Kidney (tissue), 14 donors: ENCODE measurements around the gene HOXA4. TPM values are rescaled to one million over a fixed set of nuclear protein-coding genes. Genes with fewer than 3 reads are reported as not detected.

Source experiments
- DNase-seq, 5 donors: peaks; one replicate each; pipeline ENCODE4 v3.0.0-alpha.2; 2013 to 2020
- FAIRE-seq: peaks from 2 replicates; lab custom pipeline; 2012; peaks lifted over from hg19 to GRCh38; lab: Jason Lieb, UNC
- H3K27ac ChIP-seq, 2 donors: one replicate each; pipeline ENCODE4 v1.7.0; 2013; ENCODE audit warnings: low read depth in 2 of 2, low read length in 2 of 2, inconsistent platforms in 1 of 2
- H3K27me3 ChIP-seq: one replicate; pipeline ENCODE4 v1.7.1; 2013; ENCODE audit warnings: low read length, inconsistent platforms; ENCODE audit not compliant: control insufficient read depth, insufficient read depth
- H3K36me3 ChIP-seq, 3 donors: one replicate each; pipeline versions ENCODE4 v1.7.0 to v1.7.1; 2013; ENCODE audit warnings: low read length in 3 of 3, control low read depth in 1 of 3, inconsistent platforms in 1 of 3; ENCODE audit not compliant: insufficient read depth in 3 of 3, control insufficient read depth in 2 of 3
- H3K4me1 ChIP-seq, 3 donors: one replicate each; pipeline versions ENCODE4 v1.7.0 to v1.7.1; 2013; ENCODE audit warnings: low read length in 3 of 3, inconsistent platforms in 1 of 3, low read depth in 1 of 3; ENCODE audit not compliant: control insufficient read depth in 2 of 3, insufficient read depth in 2 of 3
- H3K4me3 ChIP-seq, 3 donors: one replicate each; pipeline versions ENCODE4 v1.7.0 to v1.8.1; 2013; ENCODE audit warnings: low read length in 3 of 3, control low read depth in 1 of 3, inconsistent platforms in 1 of 3
- H3K9ac ChIP-seq, 3 donors: one replicate each; pipeline versions ENCODE4 v1.7.0 to v1.7.1; 2013; ENCODE audit warnings: low read length in 3 of 3, control low read depth in 1 of 3, inconsistent platforms in 1 of 3
- H3K9me3 ChIP-seq, 3 donors: one replicate each; pipeline versions ENCODE4 v1.7.0 to v1.7.1; 2013; ENCODE audit warnings: low read length in 3 of 3, control low read depth in 1 of 3, inconsistent platforms in 1 of 3; ENCODE audit not compliant: control insufficient read depth in 2 of 3, insufficient read depth in 1 of 3
- intact Hi-C: fragments of 100-400 bp; cut with DNase I; formaldehyde crosslinking; loops from one replicate; pipeline ENCODE4 v1.11.1; 2022
- polyA plus RNA-seq: library from polyadenylated mRNA; stranded (reverse); fragments of 350-450 nt; fragmentation: Illumina TruSeq; extraction: RNeasy Lipid Tissue Mini Kit (QIAGEN cat#74804); gene quantifications from one replicate; pipeline ENCODE4 v1.2.3, GENCODE V29; 2014; ENCODE audit warnings: low read depth, low replicate concordance; ENCODE audit not compliant: insufficient read depth
- total RNA-seq: library from RNA; stranded (reverse); fragmentation: NEBNext Ultra II Directional; extraction: Animal tissue kit (Norgen Biotek cat#: 25700); gene quantifications from one replicate; pipeline ENCODE4 v1.2.1, GENCODE V29; 2021
- TF ChIP-seq, protein P1 (sequence below): IDR thresholded peaks from 3 replicates; pipeline ENCODE4 v1.5.1; 2012; ENCODE audit warnings: mild to moderate bottlenecking, moderate library complexity, borderline replicate concordance; ENCODE audit not compliant: insufficient read depth; ENCODE audit errors: extremely low read depth
- donor health status: control.
- donor health status: control.
- donor health status: control.
- donor health status: control.
- donor health status: control.
- donor health status: DM: yes; HTN: yes; CAD: no.
- donor health status: Normal renal cell carcinoma (clear cell type).

Gene HOXA4
- total and polyA plus RNA-seq, 2 donors from 2014 or later: 11.2 to 13.0 TPM

DNA sequence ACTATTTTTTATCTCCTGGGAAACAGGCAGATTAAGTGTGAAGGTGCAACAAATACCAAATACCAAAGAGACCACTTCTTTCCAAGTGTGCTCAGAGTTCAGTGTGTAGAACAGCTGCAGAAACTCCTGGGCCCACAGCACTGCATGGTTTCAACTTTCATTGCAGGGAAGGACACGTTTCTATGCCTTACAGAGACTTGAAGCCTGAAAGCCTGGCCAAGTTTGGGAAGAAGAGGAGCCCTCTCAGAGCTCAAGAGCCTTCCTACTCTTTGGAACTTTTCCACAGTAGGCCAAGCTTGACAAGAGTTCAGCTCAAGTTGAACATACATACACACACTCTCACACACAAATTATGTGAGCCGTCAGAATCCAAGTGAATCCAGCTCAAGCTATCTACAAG, 2.5 kb downstream of the HOXA4 start:
- DNase-seq: peak in 4 of 5 donors; percentile 61 to 95 (median 76)
- no peak overlapping the region for H3K4me3 ChIP-seq

DNA sequence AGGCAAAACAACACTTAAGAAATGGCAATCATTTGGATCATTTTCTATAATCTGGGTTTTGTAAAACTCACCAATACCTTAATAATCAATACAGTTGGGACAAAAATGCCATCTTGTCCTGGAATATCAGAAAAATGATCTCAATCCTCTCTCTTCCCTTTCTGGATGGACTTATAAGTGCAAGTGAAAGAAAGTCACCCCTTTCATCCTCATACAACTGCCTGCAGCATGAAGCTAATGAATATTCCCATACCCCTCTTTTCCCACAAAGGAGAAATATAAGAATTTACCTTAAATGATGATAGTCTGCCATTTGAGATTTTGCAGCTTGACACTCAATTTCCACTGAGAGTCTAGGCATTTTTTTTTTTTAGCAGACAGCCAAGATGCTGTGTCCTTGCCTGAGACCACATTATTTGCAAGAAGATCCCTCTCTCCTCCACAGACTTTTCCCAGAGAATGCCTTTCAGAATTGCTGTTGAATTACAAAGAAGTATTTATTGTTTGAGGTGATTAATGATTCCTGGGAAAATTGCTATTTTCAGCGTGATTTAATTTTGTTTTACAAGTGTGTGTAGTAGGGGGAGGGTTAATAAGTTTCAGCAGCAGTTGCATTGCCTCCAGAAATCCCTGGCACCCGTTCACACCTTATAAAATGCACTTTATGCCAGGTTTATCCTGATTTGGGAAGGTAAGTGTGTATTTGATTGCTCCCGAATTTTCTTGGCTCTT, 3.8 kb downstream of the HOXA4 start:
- Histone ChIP-seq H3K27ac (peak overlapping the region; percentile 47 to 79), H3K4me3 (peak overlapping the region in 1 of 3 donors; percentile 23), H3K9ac (peak overlapping the region in 2 of 3 donors; percentile 10 to 23), H3K4me1 (peaks cover 29 to 37% (median 32%) of the 10 kb centered on the region in 3 donors), H3K27me3 (no peaks in the 10 kb centered on the region), H3K36me3 (peaks cover 0 to 2% (median 0%) of the 10 kb centered on the region in 3 donors), H3K9me3 (no peaks in the 10 kb centered on the region)
- DNase-seq: peak in 1 of 5 donors; percentile 56
- intact Hi-C loops: no loop called here
- no peak for FAIRE-seq
- TF ChIP-seq, protein P1, sequence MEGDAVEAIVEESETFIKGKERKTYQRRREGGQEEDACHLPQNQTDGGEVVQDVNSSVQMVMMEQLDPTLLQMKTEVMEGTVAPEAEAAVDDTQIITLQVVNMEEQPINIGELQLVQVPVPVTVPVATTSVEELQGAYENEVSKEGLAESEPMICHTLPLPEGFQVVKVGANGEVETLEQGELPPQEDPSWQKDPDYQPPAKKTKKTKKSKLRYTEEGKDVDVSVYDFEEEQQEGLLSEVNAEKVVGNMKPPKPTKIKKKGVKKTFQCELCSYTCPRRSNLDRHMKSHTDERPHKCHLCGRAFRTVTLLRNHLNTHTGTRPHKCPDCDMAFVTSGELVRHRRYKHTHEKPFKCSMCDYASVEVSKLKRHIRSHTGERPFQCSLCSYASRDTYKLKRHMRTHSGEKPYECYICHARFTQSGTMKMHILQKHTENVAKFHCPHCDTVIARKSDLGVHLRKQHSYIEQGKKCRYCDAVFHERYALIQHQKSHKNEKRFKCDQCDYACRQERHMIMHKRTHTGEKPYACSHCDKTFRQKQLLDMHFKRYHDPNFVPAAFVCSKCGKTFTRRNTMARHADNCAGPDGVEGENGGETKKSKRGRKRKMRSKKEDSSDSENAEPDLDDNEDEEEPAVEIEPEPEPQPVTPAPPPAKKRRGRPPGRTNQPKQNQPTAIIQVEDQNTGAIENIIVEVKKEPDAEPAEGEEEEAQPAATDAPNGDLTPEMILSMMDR: no peak

More for the DNA sequence above, 2.5 kb downstream of the HOXA4 start:
- no peaks in the 10 kb centered on the region for H3K27me3 ChIP-seq
- intact Hi-C loops: no loop called here
- H3K36me3 ChIP-seq: peaks cover 0 to 2% (median 0%) of the 10 kb centered on the region in 3 donors
- peak overlapping the region; percentile 10 to 79 for H3K27ac ChIP-seq
- H3K9me3 ChIP-seq: no peaks in the 10 kb centered on the region
- no peak for FAIRE-seq
- H3K9ac ChIP-seq: peak overlapping the region in 2 of 3 donors; percentile 5 to 47
- H3K4me1 ChIP-seq: peaks cover 32 to 36% (median 34%) of the 10 kb centered on the region in 3 donors
- TF ChIP-seq, protein P1: no peak

DNA sequence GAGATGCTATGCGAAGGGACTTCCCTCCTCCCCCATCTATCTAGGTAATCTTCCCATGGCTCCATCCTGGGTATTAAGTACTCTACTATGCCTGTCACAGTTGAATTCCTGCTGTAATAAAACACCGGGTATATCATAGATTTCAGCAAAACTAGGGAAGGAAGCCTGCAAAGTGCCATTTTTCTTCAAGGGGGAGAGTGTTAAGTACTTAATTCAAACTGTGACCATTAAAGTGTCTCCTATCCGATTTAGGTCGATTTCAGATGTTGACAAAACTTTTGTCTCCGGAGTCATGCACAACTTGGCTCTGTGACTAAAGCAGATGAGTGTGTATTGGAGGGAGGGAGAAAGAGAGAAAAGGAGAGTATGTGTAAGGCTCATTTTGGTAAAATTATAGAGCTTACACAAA, 4.6 kb downstream of the HOXA4 start:
- DNase-seq (peak in 4 of 5 donors; percentile 60 to 93 (median 76)), FAIRE-seq (no peak)
- no peaks in the 10 kb centered on the region for H3K27me3 ChIP-seq
- peak overlapping the region in 2 of 3 donors; percentile 20 to 63 for H3K9ac ChIP-seq
- H3K4me1 ChIP-seq: peaks cover 32% of the 10 kb centered on the region in 3 donors
- TF ChIP-seq, protein P1: no peak
- intact Hi-C loops: no loop called here
- peaks cover 0 to 2% (median 0%) of the 10 kb centered on the region in 3 donors for H3K36me3 ChIP-seq
- no peaks in the 10 kb centered on the region for H3K9me3 ChIP-seq
- H3K27ac ChIP-seq: peak overlapping the region; percentile 88
- peak overlapping the region in 1 of 3 donors; percentile 75 for H3K4me3 ChIP-seq
